Glutamatergic neuron (in vitro differentiated cells): ENCODE data around the gene PI16. TPM values are rescaled to one million over a fixed set of nuclear protein-coding genes. Genes with fewer than 3 reads are reported as not detected.

Experiments used
- DNase-seq: peaks from one replicate; pipeline ENCODE4 v3.0.0; 2022
- H3K27ac Mint-ChIP-seq: one replicate; pipeline ENCODE4 v1.8.0; 2020; ENCODE audit warnings: mild to moderate bottlenecking, mixed read lengths, inconsistent platforms; ENCODE audit not compliant: unreplicated experiment
- H3K27me3 Mint-ChIP-seq: one replicate; pipeline ENCODE4 v1.8.0; 2020; ENCODE audit warnings: mild to moderate bottlenecking, moderate library complexity, mixed read lengths, inconsistent platforms; ENCODE audit not compliant: unreplicated experiment
- H3K36me3 Mint-ChIP-seq: one replicate; pipeline ENCODE4 v1.8.0; 2020; ENCODE audit warnings: mild to moderate bottlenecking, mixed read lengths, inconsistent platforms; ENCODE audit not compliant: unreplicated experiment
- H3K4me1 Mint-ChIP-seq: one replicate; pipeline ENCODE4 v1.8.0; 2020; ENCODE audit warnings: mild to moderate bottlenecking, low read depth, mixed read lengths, inconsistent platforms; ENCODE audit not compliant: unreplicated experiment
- H3K4me3 Mint-ChIP-seq: one replicate; pipeline ENCODE4 v1.8.0; 2020; ENCODE audit warnings: mild to moderate bottlenecking, mixed read lengths, inconsistent platforms; ENCODE audit not compliant: unreplicated experiment
- H3K9me3 Mint-ChIP-seq: one replicate; pipeline ENCODE4 v1.8.0; 2020; ENCODE audit warnings: mild to moderate bottlenecking, moderate library complexity, mixed read lengths, inconsistent platforms; ENCODE audit not compliant: unreplicated experiment
- total RNA-seq: library from RNA; stranded (reverse); fragmentation: NEBNext Ultra II Directional; extraction: Animal tissue kit (Norgen Biotek cat#: 25700); gene quantifications from one replicate; pipeline ENCODE4 v1.2.1, GENCODE V29; 2021; ENCODE audit not compliant: unreplicated experiment
- TF ChIP-seq, protein P1 (sequence below): fragments of 200-600 bp; sonication (generic); IDR thresholded peaks from one replicate; pipeline ENCODE4 v1.5.0; 2021; ENCODE audit not compliant: partially characterized antibody, unreplicated experiment

Gene PI16
- total RNA-seq, 1 donor from 2014 or later = not detected

DNA sequence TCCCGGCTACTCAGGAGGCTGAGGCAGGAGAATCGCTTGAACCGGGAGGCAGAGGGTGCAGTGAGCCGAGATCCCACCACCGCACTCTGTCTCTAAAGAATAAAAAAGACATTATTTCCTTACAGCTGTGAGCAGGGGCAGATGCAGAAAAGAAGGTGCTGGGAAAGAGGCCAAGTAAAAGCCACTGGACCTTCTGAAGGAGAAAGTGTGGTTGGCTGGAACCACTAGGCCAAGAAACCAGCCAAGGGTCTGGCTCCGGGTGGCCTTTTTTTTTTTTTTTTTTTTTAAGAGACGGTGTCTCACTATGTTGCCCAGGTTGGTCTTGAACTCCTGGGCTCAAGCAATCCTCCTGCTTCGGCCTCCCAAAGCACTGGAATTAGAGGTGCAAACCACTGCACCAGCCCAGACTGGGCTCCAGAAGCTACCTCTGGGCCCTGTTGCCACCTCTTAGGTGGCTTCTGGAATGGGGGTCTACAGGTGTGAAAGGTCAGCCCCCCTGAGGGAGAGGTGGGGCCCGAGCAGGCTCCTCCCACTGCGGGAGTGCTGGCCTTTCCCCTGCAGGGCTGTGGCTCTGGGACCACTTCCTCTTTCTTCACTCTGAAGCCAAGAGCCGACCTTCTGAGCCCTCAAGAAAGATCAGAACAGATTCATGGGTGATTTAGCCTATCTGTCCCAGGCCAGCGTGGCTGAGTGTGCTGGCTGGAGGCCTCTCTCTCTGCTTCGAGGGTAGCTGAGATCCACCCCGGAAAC lies 50.7 kb downstream of the PI16 start, which contains the start of gene FGD2:
FGD2 (plus strand) TSS at position 595 of the 750 bp plus-strand sequence. CDS start 163 bp downstream, outside the sequence.
- Mint-ChIP-seq H3K4me1 (no peaks in the 10 kb centered on the region), H3K27me3 (peaks cover 7% of the 10 kb centered on the region), H3K4me3 (no peak within 1 kb of the TSS), H3K27ac (no peak within 1 kb of the TSS), H3K36me3 (no peaks in the 10 kb centered on the region), H3K9me3 (no peaks in the 10 kb centered on the region)
- TF ChIP-seq, protein P1, sequence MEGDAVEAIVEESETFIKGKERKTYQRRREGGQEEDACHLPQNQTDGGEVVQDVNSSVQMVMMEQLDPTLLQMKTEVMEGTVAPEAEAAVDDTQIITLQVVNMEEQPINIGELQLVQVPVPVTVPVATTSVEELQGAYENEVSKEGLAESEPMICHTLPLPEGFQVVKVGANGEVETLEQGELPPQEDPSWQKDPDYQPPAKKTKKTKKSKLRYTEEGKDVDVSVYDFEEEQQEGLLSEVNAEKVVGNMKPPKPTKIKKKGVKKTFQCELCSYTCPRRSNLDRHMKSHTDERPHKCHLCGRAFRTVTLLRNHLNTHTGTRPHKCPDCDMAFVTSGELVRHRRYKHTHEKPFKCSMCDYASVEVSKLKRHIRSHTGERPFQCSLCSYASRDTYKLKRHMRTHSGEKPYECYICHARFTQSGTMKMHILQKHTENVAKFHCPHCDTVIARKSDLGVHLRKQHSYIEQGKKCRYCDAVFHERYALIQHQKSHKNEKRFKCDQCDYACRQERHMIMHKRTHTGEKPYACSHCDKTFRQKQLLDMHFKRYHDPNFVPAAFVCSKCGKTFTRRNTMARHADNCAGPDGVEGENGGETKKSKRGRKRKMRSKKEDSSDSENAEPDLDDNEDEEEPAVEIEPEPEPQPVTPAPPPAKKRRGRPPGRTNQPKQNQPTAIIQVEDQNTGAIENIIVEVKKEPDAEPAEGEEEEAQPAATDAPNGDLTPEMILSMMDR = no peak
- DNase-seq = no peak

DNA sequence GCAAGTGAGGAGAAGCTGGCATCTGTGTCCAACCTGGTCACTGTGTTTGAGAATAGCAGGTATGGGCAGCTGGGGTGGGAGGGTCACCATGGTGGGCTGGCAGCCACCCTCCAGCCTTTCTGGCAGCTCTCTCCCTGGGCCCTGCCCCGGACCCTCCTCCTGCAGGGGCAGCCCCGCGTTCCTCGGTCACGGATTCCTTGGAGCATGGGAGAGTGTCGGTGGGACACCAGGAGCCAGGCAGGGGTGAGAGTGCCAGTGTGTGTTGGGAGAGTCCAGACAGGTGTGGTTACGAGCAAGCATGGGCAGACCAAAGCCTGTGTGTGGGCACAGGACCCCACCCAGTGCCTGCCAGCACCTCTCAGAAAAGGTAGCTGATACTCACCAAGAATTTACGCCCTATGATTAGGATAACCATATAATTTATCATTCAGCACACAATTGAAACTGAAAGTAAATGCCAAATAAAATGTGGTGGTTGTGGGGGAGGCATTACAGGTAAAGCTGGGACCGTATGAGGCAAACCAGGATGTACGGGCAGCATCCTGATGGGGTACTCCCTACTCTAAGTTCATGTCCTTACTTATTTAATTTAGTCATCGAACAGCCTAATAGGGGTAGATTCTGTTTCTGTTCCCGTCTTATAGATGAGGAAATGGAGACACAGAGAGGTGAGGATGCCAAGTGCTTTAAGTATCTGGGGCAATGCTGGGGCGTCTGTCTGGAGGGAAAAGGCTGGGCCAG lies 51.5 kb downstream of the PI16 start:
- Mint-ChIP-seq H3K9me3 (no peaks in the 10 kb centered on the region), H3K4me3 (no peak overlapping the region)

DNA sequence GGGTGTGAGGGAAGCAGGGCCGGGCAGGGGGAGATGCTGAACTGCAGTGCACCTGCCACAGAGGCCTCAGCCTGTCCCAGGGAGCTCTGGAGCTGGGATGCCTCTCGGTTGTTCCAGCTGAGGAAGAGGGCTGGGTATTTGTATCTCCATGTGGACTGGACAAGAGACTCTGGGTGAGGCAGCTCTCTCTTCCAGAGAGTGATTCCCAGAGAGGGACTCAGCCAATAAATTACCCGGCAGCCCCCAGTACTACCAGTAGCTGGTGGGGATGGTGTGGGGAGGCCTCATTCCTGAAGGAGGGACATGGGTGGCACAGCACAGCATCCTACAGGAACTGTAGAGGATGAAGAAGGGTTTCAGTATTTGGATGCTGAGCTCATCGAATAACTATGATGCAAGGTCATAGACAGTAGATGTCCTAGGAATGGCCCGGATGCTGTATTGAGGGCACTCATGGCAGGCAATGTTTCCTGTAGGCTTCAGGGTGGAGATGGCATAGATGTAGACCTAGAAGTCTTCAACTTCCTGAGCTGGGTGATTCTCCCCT lies 52.3 kb downstream of the PI16 start:
- Mint-ChIP-seq H3K27me3 (peaks cover 6% of the 10 kb centered on the region), H3K9me3 (no peaks in the 10 kb centered on the region), H3K36me3 (no peaks in the 10 kb centered on the region), H3K4me3 (no peak overlapping the region), H3K27ac (no peak overlapping the region), H3K4me1 (no peaks in the 10 kb centered on the region)
- no peak for DNase-seq
- TF ChIP-seq, protein P1 = no peak

More for the DNA sequence above, 51.5 kb downstream of the PI16 start:
- no peak overlapping the region for H3K27ac Mint-ChIP-seq
- TF ChIP-seq, protein P1 = no peak
- H3K27me3 Mint-ChIP-seq = peaks cover 6% of the 10 kb centered on the region
- DNase-seq = no peak
- H3K36me3 Mint-ChIP-seq = no peaks in the 10 kb centered on the region
- no peaks in the 10 kb centered on the region for H3K4me1 Mint-ChIP-seq

DNA sequence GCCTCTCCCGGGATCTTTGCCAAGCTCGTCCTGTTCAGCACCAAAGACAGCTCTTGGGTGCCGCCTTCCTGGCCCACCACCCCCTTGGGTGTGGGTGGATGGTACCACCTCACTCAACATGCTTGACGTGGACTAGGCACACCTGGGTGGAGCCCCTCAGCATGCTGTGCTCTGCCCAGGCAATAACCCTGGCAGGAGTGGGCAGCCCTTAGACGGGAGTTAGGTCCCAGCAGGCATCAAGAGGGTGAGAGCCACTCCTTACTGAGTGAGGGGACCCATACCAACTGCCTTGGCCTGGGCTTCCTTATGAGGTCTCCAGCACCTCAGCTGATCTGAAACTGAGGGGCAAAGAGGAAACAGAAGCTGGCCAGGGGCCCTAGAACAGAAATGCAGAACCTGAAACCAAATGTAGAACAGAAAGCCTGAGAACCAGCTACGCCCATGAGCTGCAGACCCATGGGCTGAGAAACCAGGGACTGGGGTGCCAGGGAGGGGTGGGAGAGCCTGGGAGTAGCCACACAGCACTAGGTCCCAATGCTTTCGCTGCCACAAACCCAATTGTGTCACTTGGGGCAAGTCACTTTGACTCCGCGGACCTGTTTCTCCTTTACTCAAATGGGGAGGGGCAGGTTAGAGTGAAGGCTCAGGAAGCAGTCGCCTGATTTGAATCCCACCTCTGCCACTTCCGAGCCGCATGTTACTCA lies 53.0 kb downstream of the PI16 start:
- TF ChIP-seq, protein P1 = no peak
- Mint-ChIP-seq H3K4me3 (no peak overlapping the region), H3K4me1 (no peaks in the 10 kb centered on the region), H3K27me3 (peaks cover 8% of the 10 kb centered on the region), H3K36me3 (no peaks in the 10 kb centered on the region), H3K27ac (no peak overlapping the region), H3K9me3 (no peaks in the 10 kb centered on the region)
- no peak for DNase-seq
